ENCODE data around the gene PTPN4.

The PTPN4 gene

GRCh38 chr2:119871725-119872124, 112.0 kb downstream of the PTPN4 start:
- no peak overlapping the region for H3K4me3 ChIP-seq (ENCODE audit: control insufficient read depth in 1 of 7, extremely low read depth in 1 of 7, insufficient read depth in 4 of 7, low read depth in 2 of 7, low read length in 6 of 7)
- no peaks in the 10 kb centered on the region for H3K4me1 ChIP-seq (ENCODE audit: control extremely low read depth in 1 of 4, control insufficient read depth in 4 of 4, insufficient read depth in 4 of 4, low read length in 3 of 4)
- H3K9me3 ChIP-seq (ENCODE audit: control extremely low read depth in 1 of 5, control insufficient read depth in 4 of 5, insufficient read depth in 2 of 5, low read depth in 1 of 5, low read length in 4 of 5) = peaks cover 0 to 7% (median 2%) of the 10 kb centered on the region in 5 experiments
- CTCF ChIA-PET = no interaction called here
- DNase-seq = no peak
- H3K27me3 ChIP-seq (replicated peaks in 2 of 5; ENCODE audit: control insufficient read depth in 4 of 5, insufficient read depth in 5 of 5, low read length in 4 of 5) = no peaks in the 10 kb centered on the region
- WGBS (ENCODE audit: insufficient coverage) = 100% methylated on average over 1 of the region's 3 CpGs
- POLR2A ChIA-PET = no interaction called here
- H3K27ac ChIP-seq (ENCODE audit: insufficient read depth in 1 of 2, low read depth in 1 of 2, low read length in 2 of 2, poor library complexity in 1 of 2, severe bottlenecking in 2 of 2) = no peak overlapping the region
- H3K36me3 ChIP-seq (ENCODE audit: control insufficient read depth in 4 of 4, insufficient read depth in 4 of 4, low read length in 3 of 4) = peaks cover 0 to 2% (median 0%) of the 10 kb centered on the region in 4 experiments

- ChIA-PET POLR2A (no interaction called here), CTCF (interaction anchor here (1.8 kb wide), 1 partner anchor 13 kb away, joined by 4 read pairs; no protein-coding TSS in a partner anchor)
- Histone ChIP-seq H3K4me1 (ENCODE audit: control extremely low read depth in 1 of 4, control insufficient read depth in 4 of 4, insufficient read depth in 4 of 4, low read length in 3 of 4) (no peaks in the 10 kb centered on the region), H3K27me3 (replicated peaks in 2 of 5; ENCODE audit: control insufficient read depth in 4 of 5, insufficient read depth in 5 of 5, low read length in 4 of 5) (no peaks in the 10 kb centered on the region), H3K4me3 (ENCODE audit: control insufficient read depth in 1 of 7, extremely low read depth in 1 of 7, insufficient read depth in 4 of 7, low read depth in 2 of 7, low read length in 6 of 7) (no peak overlapping the region), H3K27ac (ENCODE audit: insufficient read depth in 1 of 2, low read depth in 1 of 2, low read length in 2 of 2, poor library complexity in 1 of 2, severe bottlenecking in 2 of 2) (no peak overlapping the region), H3K36me3 (ENCODE audit: control insufficient read depth in 4 of 4, insufficient read depth in 4 of 4, low read length in 3 of 4) (peaks cover 0 to 2% (median 0%) of the 10 kb centered on the region in 4 experiments), H3K9me3 (ENCODE audit: control extremely low read depth in 1 of 5, control insufficient read depth in 4 of 5, insufficient read depth in 2 of 5, low read depth in 1 of 5, low read length in 4 of 5) (peaks cover 0 to 4% (median 0%) of the 10 kb centered on the region in 5 experiments)
- WGBS (ENCODE audit: insufficient coverage) = 89% methylated on average over 3 of the region's 4 CpGs
- DNase-seq = no peak
Observed at GRCh38 chr2:119873350-119874315, 113.9 kb downstream of the PTPN4 start.

- no peak overlapping the region for H3K4me3 ChIP-seq (ENCODE audit: control insufficient read depth in 1 of 7, extremely low read depth in 1 of 7, insufficient read depth in 4 of 7, low read depth in 2 of 7, low read length in 6 of 7)
- ChIA-PET CTCF (no interaction called here), POLR2A (no interaction called here)
- no peak for DNase-seq
- no peaks in the 10 kb centered on the region for H3K27me3 ChIP-seq (replicated peaks in 2 of 5; ENCODE audit: control insufficient read depth in 4 of 5, insufficient read depth in 5 of 5, low read length in 4 of 5)
- H3K36me3 ChIP-seq (ENCODE audit: control insufficient read depth in 4 of 4, insufficient read depth in 4 of 4, low read length in 3 of 4) = peaks cover 0 to 2% (median 2%) of the 10 kb centered on the region in 4 experiments
- no peak overlapping the region for H3K27ac ChIP-seq (ENCODE audit: insufficient read depth in 1 of 2, low read depth in 1 of 2, low read length in 2 of 2, poor library complexity in 1 of 2, severe bottlenecking in 2 of 2)
- H3K4me1 ChIP-seq (ENCODE audit: control extremely low read depth in 1 of 4, control insufficient read depth in 4 of 4, insufficient read depth in 4 of 4, low read length in 3 of 4) = no peaks in the 10 kb centered on the region
- peaks cover 0 to under 1% (median 0%) of the 10 kb centered on the region in 5 experiments for H3K9me3 ChIP-seq (ENCODE audit: control extremely low read depth in 1 of 5, control insufficient read depth in 4 of 5, insufficient read depth in 2 of 5, low read depth in 1 of 5, low read length in 4 of 5)
Observed at GRCh38 chr2:119879502-119879901, 119.8 kb downstream of the PTPN4 start.

- Histone ChIP-seq H3K36me3 (ENCODE audit: control insufficient read depth in 4 of 4, insufficient read depth in 4 of 4, low read length in 3 of 4) (peaks cover 5 to 43% (median 9%) of the 10 kb centered on the region in 4 experiments), H3K27ac (ENCODE audit: insufficient read depth in 1 of 2, low read depth in 1 of 2, low read length in 2 of 2, poor library complexity in 1 of 2, severe bottlenecking in 2 of 2) (no peak overlapping the region), H3K4me3 (ENCODE audit: control insufficient read depth in 1 of 7, extremely low read depth in 1 of 7, insufficient read depth in 4 of 7, low read depth in 2 of 7, low read length in 6 of 7) (no peak overlapping the region), H3K9me3 (ENCODE audit: control extremely low read depth in 1 of 5, control insufficient read depth in 4 of 5, insufficient read depth in 2 of 5, low read depth in 1 of 5, low read length in 4 of 5) (peaks cover 3 to 26% (median 8%) of the 10 kb centered on the region in 5 experiments), H3K4me1 (ENCODE audit: control extremely low read depth in 1 of 4, control insufficient read depth in 4 of 4, insufficient read depth in 4 of 4, low read length in 3 of 4) (no peaks in the 10 kb centered on the region), H3K27me3 (replicated peaks in 2 of 5; ENCODE audit: control insufficient read depth in 4 of 5, insufficient read depth in 5 of 5, low read length in 4 of 5) (no peaks in the 10 kb centered on the region)
- CTCF ChIA-PET = no interaction called here
- POLR2A ChIA-PET = no interaction called here
- WGBS (ENCODE audit: insufficient coverage) = 80% methylated on average over 1 of the region's 2 CpGs
- DNase-seq = no peak
Observed at GRCh38 chr2:119888680-119889079, 129.0 kb downstream of the PTPN4 start.

- peaks cover 0 to 9% (median under 1%) of the 10 kb centered on the region in 5 experiments for H3K9me3 ChIP-seq (ENCODE audit: control extremely low read depth in 1 of 5, control insufficient read depth in 4 of 5, insufficient read depth in 2 of 5, low read depth in 1 of 5, low read length in 4 of 5)
- no peak for DNase-seq
- H3K4me1 ChIP-seq (ENCODE audit: control extremely low read depth in 1 of 4, control insufficient read depth in 4 of 4, insufficient read depth in 4 of 4, low read length in 3 of 4) = no peaks in the 10 kb centered on the region
- ChIA-PET POLR2A (interaction anchor here (0.6 kb wide), 1 partner anchor 279 kb away, joined by 3 read pairs; no protein-coding TSS in a partner anchor), CTCF (interaction anchor here (0.5 kb wide), 1 partner anchor 233 kb away, joined by 3 read pairs; no protein-coding TSS in a partner anchor)
- H3K4me3 ChIP-seq (ENCODE audit: control insufficient read depth in 1 of 7, extremely low read depth in 1 of 7, insufficient read depth in 4 of 7, low read depth in 2 of 7, low read length in 6 of 7) = no peak overlapping the region
- no peaks in the 10 kb centered on the region for H3K27me3 ChIP-seq (replicated peaks in 2 of 5; ENCODE audit: control insufficient read depth in 4 of 5, insufficient read depth in 5 of 5, low read length in 4 of 5)
- no peak overlapping the region for H3K27ac ChIP-seq (ENCODE audit: insufficient read depth in 1 of 2, low read depth in 1 of 2, low read length in 2 of 2, poor library complexity in 1 of 2, severe bottlenecking in 2 of 2)
- 87% methylated on average over 3 of the region's 5 CpGs for WGBS (ENCODE audit: insufficient coverage)
- H3K36me3 ChIP-seq (ENCODE audit: control insufficient read depth in 4 of 4, insufficient read depth in 4 of 4, low read length in 3 of 4) = peaks cover 9 to 41% (median 17%) of the 10 kb centered on the region in 4 experiments
Observed at GRCh38 chr2:119897736-119898395, 138.1 kb downstream of the PTPN4 start.

- POLR2A ChIA-PET = no interaction called here
- Histone ChIP-seq H3K27ac (ENCODE audit: insufficient read depth in 1 of 2, low read depth in 1 of 2, low read length in 2 of 2, poor library complexity in 1 of 2, severe bottlenecking in 2 of 2) (no peak overlapping the region), H3K4me1 (ENCODE audit: control extremely low read depth in 1 of 4, control insufficient read depth in 4 of 4, insufficient read depth in 4 of 4, low read length in 3 of 4) (no peaks in the 10 kb centered on the region), H3K36me3 (ENCODE audit: control insufficient read depth in 4 of 4, insufficient read depth in 4 of 4, low read length in 3 of 4) (peaks cover 19 to 52% (median 20%) of the 10 kb centered on the region in 4 experiments), H3K27me3 (replicated peaks in 2 of 5; ENCODE audit: control insufficient read depth in 4 of 5, insufficient read depth in 5 of 5, low read length in 4 of 5) (no peaks in the 10 kb centered on the region), H3K4me3 (ENCODE audit: control insufficient read depth in 1 of 7, extremely low read depth in 1 of 7, insufficient read depth in 4 of 7, low read depth in 2 of 7, low read length in 6 of 7) (no peak overlapping the region), H3K9me3 (ENCODE audit: control extremely low read depth in 1 of 5, control insufficient read depth in 4 of 5, insufficient read depth in 2 of 5, low read depth in 1 of 5, low read length in 4 of 5) (peaks cover 0 to 19% (median 10%) of the 10 kb centered on the region in 5 experiments)
- CTCF ChIA-PET = no interaction called here
- DNase-seq = no peak
- WGBS (ENCODE audit: insufficient coverage) = 100% methylated on average over 1 of the region's 2 CpGs
Observed at GRCh38 chr2:119901013-119901412, 141.3 kb downstream of the PTPN4 start.

GRCh38 chr2:119910566-119910965, 150.8 kb downstream of the PTPN4 start:
- no CpG with 5 or more reads among the region's 2 CpGs for WGBS (ENCODE audit: insufficient coverage)
- DNase-seq = no peak
- POLR2A ChIA-PET = no interaction called here

More at GRCh38 chr2:119910566-119910965, 150.8 kb downstream of the PTPN4 start:
- CTCF ChIA-PET = no interaction called here
- H3K27ac ChIP-seq (ENCODE audit: insufficient read depth in 1 of 2, low read depth in 1 of 2, low read length in 2 of 2, poor library complexity in 1 of 2, severe bottlenecking in 2 of 2) = no peak overlapping the region
- H3K4me3 ChIP-seq (ENCODE audit: control insufficient read depth in 1 of 7, extremely low read depth in 1 of 7, insufficient read depth in 4 of 7, low read depth in 2 of 7, low read length in 6 of 7) = no peak overlapping the region
- no peaks in the 10 kb centered on the region for H3K4me1 ChIP-seq (ENCODE audit: control extremely low read depth in 1 of 4, control insufficient read depth in 4 of 4, insufficient read depth in 4 of 4, low read length in 3 of 4)
- peaks cover 0 to 14% (median 4%) of the 10 kb centered on the region in 5 experiments for H3K9me3 ChIP-seq (ENCODE audit: control extremely low read depth in 1 of 5, control insufficient read depth in 4 of 5, insufficient read depth in 2 of 5, low read depth in 1 of 5, low read length in 4 of 5)
- H3K27me3 ChIP-seq (replicated peaks in 2 of 5; ENCODE audit: control insufficient read depth in 4 of 5, insufficient read depth in 5 of 5, low read length in 4 of 5) = no peaks in the 10 kb centered on the region
- H3K36me3 ChIP-seq (ENCODE audit: control insufficient read depth in 4 of 4, insufficient read depth in 4 of 4, low read length in 3 of 4) = peaks cover 0 to 12% (median 2%) of the 10 kb centered on the region in 4 experiments
